ENCODE measurements around the gene ALKBH6.
"Not testable (repeated sequence)": the region's sequence is repeated elsewhere in the genome, so short reads cannot be mapped to it uniquely, and the experiment has no call there.

DNA sequence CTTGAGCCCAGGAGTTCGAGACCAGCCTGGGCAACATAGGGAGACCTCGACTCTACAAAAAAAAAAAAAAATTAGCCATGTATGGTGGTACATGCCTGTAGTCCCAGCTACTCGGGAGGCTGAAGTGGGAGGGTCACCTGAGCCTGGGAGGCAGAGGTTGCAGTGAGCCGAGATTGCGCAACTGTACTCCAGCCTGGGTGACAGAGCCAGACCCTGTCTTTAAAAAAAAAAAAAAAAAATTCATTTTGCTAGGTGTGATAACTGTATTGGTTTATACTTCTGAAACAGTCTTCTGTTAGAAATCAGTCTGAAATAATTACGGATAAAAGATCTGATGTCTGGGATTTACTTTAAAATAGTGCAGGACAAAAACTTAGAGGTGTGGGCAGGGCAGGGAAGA, 27.1 kb upstream of the ALKBH6 start:
- TF ChIP-seq EZH2 (IDR thresholded peaks at IDR 0.05; ENCODE audit: low read depth, unreplicated experiment); EZH2phosphoT487 (IDR thresholded peaks at IDR 0.05; ENCODE audit: unreplicated experiment): not testable (repeated sequence)
- TF ChIP-seq, protein P1, sequence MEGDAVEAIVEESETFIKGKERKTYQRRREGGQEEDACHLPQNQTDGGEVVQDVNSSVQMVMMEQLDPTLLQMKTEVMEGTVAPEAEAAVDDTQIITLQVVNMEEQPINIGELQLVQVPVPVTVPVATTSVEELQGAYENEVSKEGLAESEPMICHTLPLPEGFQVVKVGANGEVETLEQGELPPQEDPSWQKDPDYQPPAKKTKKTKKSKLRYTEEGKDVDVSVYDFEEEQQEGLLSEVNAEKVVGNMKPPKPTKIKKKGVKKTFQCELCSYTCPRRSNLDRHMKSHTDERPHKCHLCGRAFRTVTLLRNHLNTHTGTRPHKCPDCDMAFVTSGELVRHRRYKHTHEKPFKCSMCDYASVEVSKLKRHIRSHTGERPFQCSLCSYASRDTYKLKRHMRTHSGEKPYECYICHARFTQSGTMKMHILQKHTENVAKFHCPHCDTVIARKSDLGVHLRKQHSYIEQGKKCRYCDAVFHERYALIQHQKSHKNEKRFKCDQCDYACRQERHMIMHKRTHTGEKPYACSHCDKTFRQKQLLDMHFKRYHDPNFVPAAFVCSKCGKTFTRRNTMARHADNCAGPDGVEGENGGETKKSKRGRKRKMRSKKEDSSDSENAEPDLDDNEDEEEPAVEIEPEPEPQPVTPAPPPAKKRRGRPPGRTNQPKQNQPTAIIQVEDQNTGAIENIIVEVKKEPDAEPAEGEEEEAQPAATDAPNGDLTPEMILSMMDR (conservative IDR thresholded peaks at IDR 0.05; ENCODE audit: low read depth in 2 of 2) = not testable (repeated sequence)
- TF ChIP-seq, protein P2, sequence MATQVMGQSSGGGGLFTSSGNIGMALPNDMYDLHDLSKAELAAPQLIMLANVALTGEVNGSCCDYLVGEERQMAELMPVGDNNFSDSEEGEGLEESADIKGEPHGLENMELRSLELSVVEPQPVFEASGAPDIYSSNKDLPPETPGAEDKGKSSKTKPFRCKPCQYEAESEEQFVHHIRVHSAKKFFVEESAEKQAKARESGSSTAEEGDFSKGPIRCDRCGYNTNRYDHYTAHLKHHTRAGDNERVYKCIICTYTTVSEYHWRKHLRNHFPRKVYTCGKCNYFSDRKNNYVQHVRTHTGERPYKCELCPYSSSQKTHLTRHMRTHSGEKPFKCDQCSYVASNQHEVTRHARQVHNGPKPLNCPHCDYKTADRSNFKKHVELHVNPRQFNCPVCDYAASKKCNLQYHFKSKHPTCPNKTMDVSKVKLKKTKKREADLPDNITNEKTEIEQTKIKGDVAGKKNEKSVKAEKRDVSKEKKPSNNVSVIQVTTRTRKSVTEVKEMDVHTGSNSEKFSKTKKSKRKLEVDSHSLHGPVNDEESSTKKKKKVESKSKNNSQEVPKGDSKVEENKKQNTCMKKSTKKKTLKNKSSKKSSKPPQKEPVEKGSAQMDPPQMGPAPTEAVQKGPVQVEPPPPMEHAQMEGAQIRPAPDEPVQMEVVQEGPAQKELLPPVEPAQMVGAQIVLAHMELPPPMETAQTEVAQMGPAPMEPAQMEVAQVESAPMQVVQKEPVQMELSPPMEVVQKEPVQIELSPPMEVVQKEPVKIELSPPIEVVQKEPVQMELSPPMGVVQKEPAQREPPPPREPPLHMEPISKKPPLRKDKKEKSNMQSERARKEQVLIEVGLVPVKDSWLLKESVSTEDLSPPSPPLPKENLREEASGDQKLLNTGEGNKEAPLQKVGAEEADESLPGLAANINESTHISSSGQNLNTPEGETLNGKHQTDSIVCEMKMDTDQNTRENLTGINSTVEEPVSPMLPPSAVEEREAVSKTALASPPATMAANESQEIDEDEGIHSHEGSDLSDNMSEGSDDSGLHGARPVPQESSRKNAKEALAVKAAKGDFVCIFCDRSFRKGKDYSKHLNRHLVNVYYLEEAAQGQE (IDR thresholded peaks at IDR 0.05; ENCODE audit: unreplicated experiment) = not testable (repeated sequence)
